NOMO-1 (cell line): Measurements from ENCODE around the gene CACNA1B.
"Not testable (repeated sequence)": the region's sequence is repeated elsewhere in the genome, so short reads cannot be mapped to it uniquely, and the experiment has no call there.

Experiments used
- DNase-seq, 2 experiments: peaks; one replicate each; lab custom pipeline; 2025; ENCODE audit not compliant: unreplicated experiment in 2 of 2; lab: John Stamatoyannopoulos, UW

The CACNA1B gene

GRCh38 chr9:137877506-137878122, at the start of gene CACNA1B:
CACNA1B (plus strand) TSS chr9:137877782; CDS start chr9:137877934, 152 bp downstream.
- DNase-seq, result not testable (repeated sequence)

GRCh38 chr9:137827908-137828526, 49.6 kb upstream of the CACNA1B start:
- DNase-seq, result no peak

DNA sequence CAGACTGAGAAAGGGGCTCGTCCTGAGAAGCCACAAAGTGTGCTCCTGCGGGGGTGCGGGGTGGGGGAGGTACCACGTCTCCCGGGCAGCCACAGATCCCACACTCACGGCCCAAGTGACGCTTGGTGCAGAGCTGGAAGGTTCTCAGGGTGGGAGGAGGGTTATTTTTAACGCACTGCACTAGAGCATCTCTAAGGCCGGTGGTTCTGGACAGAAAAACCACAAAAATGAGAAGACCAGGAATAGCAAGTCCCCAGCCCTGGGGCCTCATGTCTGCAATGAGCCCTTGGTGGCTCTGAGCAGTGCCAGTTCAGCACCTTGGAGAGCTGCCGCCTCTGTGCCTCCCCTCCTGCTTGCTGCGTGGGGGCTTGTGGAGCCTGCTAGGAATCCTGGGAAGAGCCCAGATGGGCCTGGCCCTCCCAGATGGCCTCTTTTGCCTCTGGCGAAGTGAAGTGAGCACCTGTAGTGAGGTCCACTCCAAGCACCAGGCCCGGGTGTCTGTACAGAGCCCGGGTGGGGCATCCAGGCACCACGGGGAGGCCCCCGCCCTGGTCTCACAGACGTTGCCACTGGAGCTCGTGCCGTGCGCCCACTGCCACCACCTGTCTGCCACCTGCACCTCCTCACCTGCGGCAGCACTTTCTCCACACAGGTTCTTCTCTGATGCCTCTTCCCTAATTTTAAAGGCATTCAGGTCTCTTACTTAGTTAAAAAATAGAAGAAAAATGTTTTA, 48.9 kb upstream of the CACNA1B start:
- no peak for DNase-seq

DNA sequence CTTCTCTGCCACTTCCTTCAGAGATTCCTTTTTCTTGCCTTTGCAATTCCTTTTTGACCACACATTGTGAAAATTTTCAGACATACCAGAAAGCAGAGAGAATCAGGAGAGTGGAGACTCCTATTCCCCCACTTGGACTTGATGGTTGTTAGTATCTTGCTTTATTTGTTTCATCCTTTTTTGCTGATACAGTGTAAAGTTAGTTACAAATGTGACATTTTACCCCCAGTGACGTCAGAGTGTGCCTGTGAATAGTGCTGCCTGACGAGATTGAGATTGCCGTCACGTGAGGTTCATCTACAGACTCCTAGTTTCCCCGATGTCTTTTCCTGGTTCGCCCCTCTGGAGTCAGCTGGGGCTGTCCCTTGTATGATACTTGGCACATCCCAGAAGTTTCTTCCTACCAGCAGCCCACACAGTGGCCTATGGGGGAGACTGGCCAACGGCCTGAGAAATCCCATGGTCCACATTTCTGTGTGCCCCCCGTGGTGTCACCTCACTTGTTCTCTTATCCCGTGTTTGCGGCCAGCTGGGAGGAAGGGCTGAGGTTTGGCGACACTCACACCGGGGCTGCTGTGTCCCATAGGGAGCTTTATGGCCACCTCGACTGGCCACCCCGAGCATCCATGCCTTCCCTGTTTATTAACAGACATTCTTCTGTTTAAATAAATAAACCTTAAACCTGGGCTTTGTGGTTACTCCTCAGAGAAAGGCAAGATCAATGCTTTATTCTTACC, 48.2 kb upstream of the CACNA1B start:
- no peak for DNase-seq

DNA sequence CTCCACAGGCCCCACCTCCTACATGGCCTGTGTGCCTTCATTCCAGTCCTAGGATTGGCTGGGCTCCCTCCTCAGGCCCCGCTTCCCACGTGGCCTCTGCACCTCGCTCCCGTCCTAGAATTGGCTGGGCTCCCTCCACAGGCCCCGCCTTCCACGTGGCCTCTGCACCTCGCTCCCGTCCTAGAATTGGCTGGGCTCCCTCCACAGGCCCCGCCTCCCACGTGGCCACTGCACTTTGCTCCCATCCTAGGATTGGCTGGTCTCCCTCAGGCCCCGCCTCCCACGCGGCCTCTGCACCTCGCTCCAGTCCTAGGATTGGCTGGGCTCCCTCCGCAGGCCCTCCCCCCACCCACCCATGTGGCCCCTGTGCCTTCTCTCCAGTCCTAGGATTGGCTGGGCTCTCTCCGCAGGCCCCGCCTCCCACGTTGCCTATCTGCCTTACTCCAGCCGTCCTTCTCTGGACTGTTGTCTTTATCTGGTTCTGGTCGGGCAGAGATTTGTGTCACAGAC, 45.3 kb upstream of the CACNA1B start:
- DNase-seq, result no peak

- DNase-seq, result no peak
These were observed 44.6 kb upstream of the CACNA1B start for GRCh38 chr9:137832830-137833590.

DNA sequence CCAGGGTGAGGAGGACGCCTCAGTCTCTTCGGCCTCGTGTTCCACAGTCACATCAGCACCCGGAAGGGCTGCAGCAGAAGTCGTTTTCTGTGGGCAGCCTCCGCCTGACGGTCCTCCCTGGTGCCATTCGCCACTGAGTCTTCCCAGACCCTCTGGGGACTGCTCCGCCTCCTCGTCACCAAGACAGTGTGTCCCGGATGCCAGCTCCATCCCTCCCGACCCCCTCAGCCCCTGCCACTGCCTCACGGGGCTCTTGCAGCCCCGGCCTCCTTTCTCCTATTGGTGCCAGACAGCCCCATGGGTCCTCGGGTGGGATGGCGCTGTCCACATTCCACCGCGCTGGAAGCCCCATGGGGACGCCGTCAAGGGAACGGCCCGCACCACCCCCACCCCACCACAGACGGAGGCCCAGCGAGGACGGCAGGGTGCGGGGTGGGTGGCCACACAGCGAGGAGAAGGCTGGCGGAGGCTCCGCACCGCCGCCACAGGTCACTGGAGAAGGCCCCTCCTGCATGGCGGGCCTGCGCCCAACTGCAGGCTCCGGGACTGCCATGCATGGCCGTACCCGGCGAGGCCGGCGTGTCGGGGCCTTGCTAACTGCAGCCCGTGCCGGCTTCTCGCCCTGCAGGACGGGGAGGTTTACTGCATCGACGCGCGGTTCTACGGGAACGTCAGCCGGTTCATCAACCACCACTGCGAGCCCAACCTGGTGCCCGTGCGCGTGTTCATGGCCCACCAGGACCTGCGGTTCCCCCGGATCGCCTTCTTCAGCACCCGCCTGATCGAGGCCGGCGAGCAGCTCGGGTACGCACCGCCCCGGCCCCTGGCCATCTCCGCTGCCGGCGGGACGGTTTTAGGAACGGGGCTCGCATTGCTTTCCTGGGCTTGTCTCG, 43.6 kb upstream of the CACNA1B start:
- no peak for DNase-seq

- no peak for DNase-seq
These were observed 42.6 kb upstream of the CACNA1B start for GRCh38 chr9:137834846-137835546.

- DNase-seq, result no peak
These were observed 41.3 kb upstream of the CACNA1B start for GRCh38 chr9:137836151-137836830.

- DNase-seq, result no peak
These were observed 40.7 kb upstream of the CACNA1B start for GRCh38 chr9:137836831-137837241.

GRCh38 chr9:137837345-137838278, 40.0 kb upstream of the CACNA1B start:
- no peak for DNase-seq

DNA sequence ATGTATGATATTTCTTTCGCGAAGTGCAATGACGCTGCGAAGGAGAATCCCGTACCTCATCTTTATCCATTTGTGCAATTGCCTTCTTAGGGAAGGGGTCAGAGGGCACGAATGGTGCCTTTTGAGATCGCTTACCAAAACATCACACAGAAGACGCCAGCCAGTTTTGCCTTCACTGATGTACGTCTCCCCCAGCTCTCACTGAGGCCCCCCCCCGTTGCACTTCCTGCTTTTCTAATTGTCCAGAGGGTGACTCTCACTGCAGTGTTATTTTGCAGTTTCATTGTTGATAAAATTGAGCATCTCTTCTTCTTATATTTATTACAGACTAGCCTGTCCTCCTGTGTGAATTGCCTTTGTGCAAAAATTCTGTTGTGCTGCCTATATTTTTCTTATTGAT, 39.0 kb upstream of the CACNA1B start:
- no peak for DNase-seq

- no peak for DNase-seq
These were observed 34.2 kb upstream of the CACNA1B start for GRCh38 chr9:137843355-137843754.

DNA sequence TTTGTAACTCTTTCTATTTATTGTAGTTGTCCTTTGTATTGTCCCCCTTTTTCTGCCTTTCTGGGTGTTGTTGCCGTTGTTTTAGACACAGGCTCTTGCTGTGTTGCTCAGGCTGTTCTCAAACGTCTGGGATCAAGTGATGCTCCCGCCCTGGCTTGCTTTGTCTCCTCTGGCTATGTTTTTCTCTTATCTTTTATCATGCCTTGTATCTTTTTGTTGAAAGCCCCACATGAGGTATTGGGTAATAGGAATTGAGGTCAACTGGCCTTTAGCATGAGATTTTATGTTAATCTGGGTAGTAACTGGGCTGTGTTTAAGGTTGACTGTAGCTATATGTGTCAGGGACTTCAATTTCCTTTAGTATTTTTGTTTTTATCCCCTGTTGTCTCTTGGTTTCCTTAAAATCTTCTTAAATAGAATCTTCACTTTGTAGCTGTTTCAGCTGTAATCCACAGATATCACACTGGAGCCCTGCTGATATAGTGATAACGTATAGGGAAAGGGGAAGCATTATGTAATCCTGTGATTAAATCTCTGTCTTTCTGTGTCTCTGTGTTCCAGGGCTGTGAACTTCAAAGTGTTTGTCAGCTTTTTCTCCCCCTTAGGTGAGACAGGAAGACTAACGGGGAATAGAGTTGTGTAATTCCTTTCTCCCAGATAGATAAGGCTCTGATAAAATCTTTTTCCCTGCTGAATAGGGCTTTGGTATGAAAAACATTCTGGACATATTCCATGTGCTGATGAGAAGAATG, 25.9 kb upstream of the CACNA1B start:
- no peak for DNase-seq

GRCh38 chr9:137853392-137853995, 24.1 kb upstream of the CACNA1B start:
- DNase-seq, result no peak

DNA sequence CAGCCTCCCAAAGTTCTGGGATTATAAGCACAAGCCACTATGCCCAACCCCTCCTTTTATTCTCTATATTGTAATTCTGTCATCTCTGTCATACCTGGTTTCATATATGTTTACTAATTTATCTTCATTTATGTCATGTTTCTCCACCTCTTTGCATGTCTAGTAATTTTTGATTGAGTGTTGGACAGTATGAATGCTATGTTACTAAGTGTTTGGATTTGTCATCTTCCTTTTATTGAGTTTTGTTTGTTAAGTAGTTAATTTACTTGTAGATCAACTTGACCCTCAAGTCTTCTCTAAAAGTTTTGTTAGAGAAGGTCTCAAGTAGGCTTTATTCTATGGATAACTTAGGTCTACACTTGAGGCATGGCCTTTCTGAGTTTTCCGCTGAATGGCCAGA, 17.2 kb upstream of the CACNA1B start:
- no peak for DNase-seq
